Astrocyte (in vitro differentiated cells and primary cell): ENCODE measurements around the gene TENT5A.

ENCODE experiments used
- EZH2 ChIP-seq: IDR thresholded peaks from 2 replicates; pipeline ENCODE4 v1.6.1; 2012; ENCODE audit warnings: mild to moderate bottlenecking, low read length, inconsistent platforms; ENCODE audit not compliant: insufficient read depth
- TF ChIP-seq, protein P1 (sequence below): IDR thresholded peaks from 2 replicates; pipeline ENCODE4 v1.5.1; 2011; ENCODE audit warnings: low read depth, mild to moderate bottlenecking, inconsistent platforms, low read length, moderate library complexity; ENCODE audit not compliant: insufficient read depth

DNA sequence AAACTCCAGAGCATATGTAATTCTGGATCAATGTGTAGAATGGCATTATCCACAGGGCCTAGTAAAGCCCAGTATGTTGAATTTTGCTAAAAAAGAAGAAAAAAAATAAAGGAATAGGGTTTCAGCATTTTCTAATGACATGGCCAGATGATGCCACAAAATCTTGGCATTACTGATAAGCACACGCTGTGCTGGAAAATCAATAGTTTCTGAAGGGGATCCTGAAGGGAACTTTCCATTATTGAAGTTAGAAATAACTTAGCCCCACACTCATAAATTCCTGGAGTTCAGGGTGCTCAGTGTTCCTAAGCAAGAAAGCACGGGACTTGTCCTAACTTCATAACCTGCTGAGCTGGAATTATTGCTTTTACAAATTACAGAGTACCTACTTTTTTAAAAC lies 10.8 kb downstream of the TENT5A start:
- TF ChIP-seq, protein P1, sequence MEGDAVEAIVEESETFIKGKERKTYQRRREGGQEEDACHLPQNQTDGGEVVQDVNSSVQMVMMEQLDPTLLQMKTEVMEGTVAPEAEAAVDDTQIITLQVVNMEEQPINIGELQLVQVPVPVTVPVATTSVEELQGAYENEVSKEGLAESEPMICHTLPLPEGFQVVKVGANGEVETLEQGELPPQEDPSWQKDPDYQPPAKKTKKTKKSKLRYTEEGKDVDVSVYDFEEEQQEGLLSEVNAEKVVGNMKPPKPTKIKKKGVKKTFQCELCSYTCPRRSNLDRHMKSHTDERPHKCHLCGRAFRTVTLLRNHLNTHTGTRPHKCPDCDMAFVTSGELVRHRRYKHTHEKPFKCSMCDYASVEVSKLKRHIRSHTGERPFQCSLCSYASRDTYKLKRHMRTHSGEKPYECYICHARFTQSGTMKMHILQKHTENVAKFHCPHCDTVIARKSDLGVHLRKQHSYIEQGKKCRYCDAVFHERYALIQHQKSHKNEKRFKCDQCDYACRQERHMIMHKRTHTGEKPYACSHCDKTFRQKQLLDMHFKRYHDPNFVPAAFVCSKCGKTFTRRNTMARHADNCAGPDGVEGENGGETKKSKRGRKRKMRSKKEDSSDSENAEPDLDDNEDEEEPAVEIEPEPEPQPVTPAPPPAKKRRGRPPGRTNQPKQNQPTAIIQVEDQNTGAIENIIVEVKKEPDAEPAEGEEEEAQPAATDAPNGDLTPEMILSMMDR, result no peak
- no peak for TF ChIP-seq EZH2
